Endometrial microvascular endothelial cells (primary cell): ENCODE data around the gene BST2. TPM values are rescaled to one million over a fixed set of nuclear protein-coding genes. Genes with fewer than 3 reads are reported as not detected.

Source experiments
- in situ Hi-C: cut with HindIII; loops from 2 replicates; pipeline ENCODE4 v1.10.0; 2017; ENCODE audit warnings: low sequenced_read_pairs, low pct_unique_long_range_greater_than_20kb; ENCODE audit errors: inconsistent ontology term
- total RNA-seq: library from RNA; depleted of rRNA; stranded (reverse); fragments of >200 nt; gene quantifications from one replicate; pipeline ENCODE4 v1.2.3, GENCODE V29; 2015; ENCODE audit errors: inconsistent ontology term

Gene BST2
- total RNA-seq, 1 donor from 2014 or later: 306 TPM

- in situ Hi-C loops: no loop called here
Observed at GRCh38 chr19:17357078-17357666, 48.3 kb downstream of the BST2 start.

GRCh38 chr19:17353386-17353785 lies 52.0 kb downstream of the BST2 start:
- in situ Hi-C loops: no loop called here

Other genes starting within 250 kb of the BST2 start
- 11.1 TPM for gene USE1, start 190.3 kb downstream of the BST2 start, total RNA-seq
- 2.7 TPM for gene OCEL1, start 179.4 kb downstream of the BST2 start, total RNA-seq
- gene NR2F6, start 159.7 kb downstream of the BST2 start, total RNA-seq: 40.9 TPM
- 18.5 TPM for gene USHBP1, start 140.9 kb downstream of the BST2 start, total RNA-seq
- gene BABAM1, start 138.2 kb downstream of the BST2 start, total RNA-seq: 139 TPM
- gene ANKLE1, start 123.7 kb downstream of the BST2 start, total RNA-seq: 1.0 TPM
- 6.6 TPM for gene ABHD8, start 102.2 kb downstream of the BST2 start, total RNA-seq
- gene MRPL34, start 99.8 kb downstream of the BST2 start, total RNA-seq: 115 TPM
- 48.1 TPM for gene DDA1, start 96.1 kb downstream of the BST2 start, total RNA-seq
- gene ANO8, start 70.8 kb downstream of the BST2 start, total RNA-seq: 0.84 TPM
- gene GTPBP3, start 68.1 kb downstream of the BST2 start, total RNA-seq: 36.8 TPM
- gene PLVAP, start 28.3 kb downstream of the BST2 start, total RNA-seq: 0.46 TPM
- gene CCDC194, start 11.4 kb downstream of the BST2 start, total RNA-seq: not detected
- 88.0 TPM for gene MVB12A, start 14.4 kb upstream of the BST2 start, total RNA-seq
- not detected for gene TMEM221, start 43.0 kb upstream of the BST2 start, total RNA-seq
- gene NXNL1, start 55.3 kb upstream of the BST2 start, total RNA-seq: not detected
- gene SLC27A1, start 64.9 kb upstream of the BST2 start, total RNA-seq: 7.5 TPM
- gene PGLS, start 106.0 kb upstream of the BST2 start, total RNA-seq: 67.2 TPM
- gene COLGALT1, start 150.0 kb upstream of the BST2 start, total RNA-seq: 79.4 TPM